ENCODE results near the gene AFG1L.

- TF ChIP-seq CTCF (IDR thresholded peaks at IDR 0.05), result no peak
- no peak for TF ChIP-seq POLR2A (IDR thresholded peaks at IDR 0.05)
Observed at GRCh38 chr6:108360919-108361311, 66.1 kb downstream of the AFG1L start.
